HG02642 (cell line): ENCODE results near the gene TSPAN11.

Experiments
- ATAC-seq: cut with Tn5 transposase; IDR thresholded peaks from one replicate; pipeline ENCODE4 v1.9.1; 2021; ENCODE audit warnings: mild to moderate bottlenecking; ENCODE audit not compliant: unreplicated experiment, poor library complexity

TSPAN11 gene

DNA sequence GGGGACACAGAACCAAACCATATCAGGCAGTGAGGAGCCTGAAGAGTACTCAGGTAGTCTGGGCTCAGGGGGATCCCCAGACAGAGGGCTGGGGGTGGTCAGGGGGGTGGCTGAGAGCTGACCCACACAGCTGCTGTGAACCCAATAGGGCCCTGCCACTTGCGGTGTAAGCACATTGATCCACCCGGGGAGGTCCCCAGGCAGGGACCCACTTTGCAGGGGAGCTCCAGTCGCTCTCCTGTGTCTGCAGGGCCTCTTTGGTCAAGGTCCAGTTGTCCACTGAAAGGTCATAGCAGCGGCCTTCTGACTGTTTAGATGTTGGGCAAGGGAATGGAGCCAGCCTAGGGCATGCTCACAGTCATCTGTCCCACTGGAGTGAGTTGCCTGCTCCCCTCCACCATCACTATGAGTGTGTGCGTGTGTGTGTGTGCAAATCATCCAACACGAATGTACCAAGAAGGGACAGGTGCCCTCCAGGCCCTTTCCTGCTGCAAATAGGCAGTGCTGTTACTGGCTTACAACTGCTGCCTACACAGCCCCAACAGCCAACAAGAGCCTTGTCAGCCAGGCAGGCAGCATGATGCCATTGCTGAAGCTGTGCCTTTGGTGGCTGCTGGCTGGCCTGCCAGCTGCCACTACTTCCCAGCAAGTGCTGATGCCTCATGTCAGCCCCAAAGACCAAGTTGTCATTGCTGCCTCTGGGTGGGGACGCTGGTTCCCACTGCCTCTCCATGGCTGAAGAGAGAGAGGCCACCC is 71.3 kb downstream of the TSPAN11 start:
- ATAC-seq: no peak

DNA sequence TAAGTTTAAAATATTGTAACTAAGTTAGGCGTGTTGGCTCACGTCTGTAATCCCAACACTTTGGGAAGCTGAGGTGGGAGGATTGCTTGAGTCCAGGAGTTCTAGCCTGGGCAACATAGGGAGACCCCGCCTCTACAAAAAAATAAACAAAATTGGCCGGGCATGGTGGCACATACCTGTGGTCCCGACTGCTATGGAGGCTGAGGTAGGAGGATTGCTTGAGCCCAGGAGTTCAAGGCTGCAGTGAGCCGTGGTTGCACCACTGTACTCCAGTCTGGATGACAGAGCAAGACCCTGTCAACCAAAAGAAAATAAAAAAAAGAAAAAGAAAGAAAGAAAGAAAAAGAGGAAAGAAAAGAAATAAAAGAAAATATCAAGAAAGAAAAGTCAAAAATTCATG is 72.5 kb downstream of the TSPAN11 start:
- ATAC-seq: no peak

DNA sequence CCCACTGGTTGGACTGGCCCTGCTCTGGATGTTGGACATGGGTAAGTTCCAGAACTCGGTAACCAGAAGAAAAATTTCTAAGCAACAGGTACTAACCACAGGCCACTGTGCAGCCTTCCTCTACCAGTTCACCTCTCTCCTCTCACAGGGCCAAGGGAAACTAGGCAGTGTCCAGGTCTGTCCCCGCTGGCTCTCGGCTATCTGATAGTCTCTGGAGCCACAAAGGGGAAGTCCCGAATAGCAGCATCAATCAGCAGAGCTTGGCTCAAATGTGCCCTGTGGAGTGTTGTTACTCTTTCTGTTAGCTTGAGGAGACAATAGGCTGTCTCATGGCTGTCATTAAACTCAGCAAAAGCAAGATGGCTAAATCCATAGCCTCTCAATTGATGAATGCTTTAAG is 73.2 kb downstream of the TSPAN11 start:
- ATAC-seq: no peak

DNA sequence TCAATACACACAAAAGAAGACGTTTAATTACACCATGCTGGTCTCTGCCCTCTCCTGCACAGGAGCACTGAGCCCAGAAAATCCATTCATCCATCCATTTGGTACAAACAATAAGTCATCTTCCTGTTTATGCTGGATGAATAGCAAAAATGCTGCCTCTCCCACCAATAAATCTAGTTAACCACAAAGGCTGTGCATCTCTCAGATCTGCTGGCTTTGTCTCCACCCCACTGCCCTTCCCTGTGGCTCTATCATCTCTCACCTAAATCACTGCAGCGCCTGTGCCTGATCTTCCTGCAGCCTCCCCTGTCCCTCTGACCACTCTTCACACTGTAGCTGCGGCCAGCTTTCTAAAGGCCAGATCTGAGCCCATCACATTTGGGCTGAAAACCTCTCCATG is 74.2 kb downstream of the TSPAN11 start:
- ATAC-seq: no peak

DNA sequence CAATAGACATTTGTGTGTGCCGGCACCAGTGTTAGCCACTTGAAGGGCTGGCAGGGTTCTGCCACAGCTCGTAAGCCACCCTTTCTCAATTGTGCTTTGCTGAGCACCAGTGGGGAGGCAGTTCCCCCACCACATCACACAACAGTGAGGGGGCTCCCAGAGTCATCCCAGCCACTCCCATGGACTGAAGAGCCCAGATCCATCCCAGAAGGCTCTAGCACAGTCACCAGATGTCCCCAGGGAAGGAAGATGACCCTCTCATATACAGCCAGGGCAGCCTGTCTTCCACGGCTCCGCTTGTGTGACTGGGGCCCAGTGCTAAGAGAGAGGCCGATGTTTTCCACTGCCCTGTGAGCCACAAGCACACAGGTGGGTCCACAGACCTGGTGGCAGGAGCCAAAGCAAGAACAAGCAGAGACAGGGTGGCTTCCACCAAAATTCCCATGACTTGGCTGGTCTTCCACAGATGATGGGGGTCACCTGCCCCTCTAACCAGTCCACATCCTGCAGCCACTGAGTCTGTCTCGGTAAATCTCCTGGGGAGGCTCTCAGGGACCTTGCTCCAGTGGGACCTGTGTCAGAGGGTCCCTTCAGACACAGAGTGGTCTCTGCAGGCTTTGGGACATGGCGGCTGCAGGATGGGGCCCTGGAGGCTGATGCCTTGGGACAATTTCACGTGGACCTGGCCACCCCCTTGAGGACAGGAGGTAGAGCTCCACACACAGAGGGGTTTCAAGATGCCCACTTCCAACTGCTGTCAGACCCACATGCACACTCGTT is 75.2 kb downstream of the TSPAN11 start:
- no peak for ATAC-seq

DNA sequence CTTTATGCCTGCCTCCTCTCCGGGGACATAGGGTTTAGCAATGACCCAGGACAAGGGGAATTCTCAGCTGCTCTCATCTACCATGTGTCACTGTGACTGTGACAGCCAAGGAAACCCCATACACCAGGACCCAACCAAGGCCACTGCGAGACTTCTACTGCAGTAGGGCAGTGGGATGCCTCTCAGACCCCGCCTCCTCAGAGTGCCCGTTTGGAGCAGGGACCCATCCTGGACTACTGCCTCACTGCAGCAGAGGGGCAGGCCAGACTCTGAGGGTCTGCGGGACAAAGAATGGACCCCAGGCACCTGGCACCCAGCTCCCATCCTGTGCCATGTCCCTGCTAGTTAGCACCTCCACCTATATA is 75.8 kb downstream of the TSPAN11 start:
- ATAC-seq: no peak

DNA sequence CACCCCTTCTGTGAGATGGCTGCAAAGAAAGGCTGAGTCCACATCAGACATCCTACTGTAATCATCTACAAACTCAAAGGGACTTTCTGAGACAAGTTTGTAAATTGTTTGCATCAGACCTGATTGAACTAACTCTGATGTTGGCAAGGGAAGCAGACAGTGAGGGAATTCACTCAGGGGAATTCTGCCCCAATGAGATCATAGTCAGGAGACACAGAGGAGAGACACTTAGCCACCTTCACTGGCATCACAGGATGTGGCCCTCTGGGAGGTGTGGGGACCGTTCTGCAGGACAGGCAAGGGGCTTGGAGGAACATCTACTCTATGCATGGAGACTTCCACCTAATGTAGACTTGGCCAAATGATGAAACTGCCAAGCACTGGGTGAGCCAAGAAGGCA is 76.5 kb downstream of the TSPAN11 start:
- peak; percentile 51 for ATAC-seq

DNA sequence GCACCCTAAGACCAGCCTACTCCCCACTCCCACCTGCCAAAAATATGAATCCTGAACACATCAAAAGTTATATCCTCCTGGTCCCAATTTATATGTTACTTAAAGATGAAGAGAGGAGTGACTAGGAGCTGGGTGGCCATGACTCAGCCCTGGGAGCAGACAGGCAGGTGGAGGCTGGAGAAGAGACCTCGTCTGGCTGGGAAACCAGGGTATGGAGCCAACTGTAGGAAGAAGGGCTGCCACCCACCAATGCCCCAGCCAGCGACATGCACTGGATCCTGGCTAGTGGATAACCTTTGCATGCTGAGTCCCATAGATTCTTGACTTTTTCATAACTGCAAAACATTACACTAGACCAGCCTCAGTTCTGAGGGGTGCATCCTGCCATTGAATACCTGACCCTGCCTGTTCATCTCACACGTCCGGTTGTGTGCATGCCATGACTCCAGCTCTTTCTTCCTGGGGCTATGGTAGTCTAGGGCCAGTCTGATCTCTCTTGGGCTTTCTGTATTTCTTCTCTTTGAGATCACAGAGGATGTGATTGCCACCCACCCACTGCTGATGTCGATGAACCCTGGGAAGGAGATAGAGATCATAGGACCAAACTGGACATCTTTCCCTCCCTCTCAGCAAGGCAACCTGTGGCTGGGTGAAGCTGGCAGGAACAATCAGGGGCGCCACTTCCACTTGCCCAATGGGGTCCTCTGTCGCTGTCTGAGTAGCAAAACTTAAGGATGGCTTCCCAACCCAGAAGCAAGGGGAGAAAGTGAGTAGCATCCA is 77.5 kb downstream of the TSPAN11 start:
- ATAC-seq: no peak

DNA sequence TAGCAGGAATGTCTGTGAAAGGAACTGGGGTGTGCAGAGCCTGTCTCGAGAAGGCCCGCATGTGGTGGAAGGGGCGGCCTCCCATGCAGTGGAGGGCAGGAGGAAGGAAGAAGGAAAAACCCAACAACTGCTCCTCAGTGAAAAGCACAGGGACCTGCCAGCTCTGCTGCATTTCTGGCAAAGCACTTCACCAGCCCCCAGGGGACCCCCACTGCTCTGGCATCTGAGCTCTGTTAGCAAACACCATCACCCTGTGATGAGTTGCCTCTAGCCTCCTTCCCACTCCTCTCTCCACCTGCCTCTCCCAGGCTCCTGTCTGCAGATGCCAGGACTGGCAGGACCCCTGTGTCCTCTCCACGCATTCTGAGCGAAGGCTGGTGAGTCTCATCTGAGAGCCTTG is 78.1 kb downstream of the TSPAN11 start:
- ATAC-seq: no peak

DNA sequence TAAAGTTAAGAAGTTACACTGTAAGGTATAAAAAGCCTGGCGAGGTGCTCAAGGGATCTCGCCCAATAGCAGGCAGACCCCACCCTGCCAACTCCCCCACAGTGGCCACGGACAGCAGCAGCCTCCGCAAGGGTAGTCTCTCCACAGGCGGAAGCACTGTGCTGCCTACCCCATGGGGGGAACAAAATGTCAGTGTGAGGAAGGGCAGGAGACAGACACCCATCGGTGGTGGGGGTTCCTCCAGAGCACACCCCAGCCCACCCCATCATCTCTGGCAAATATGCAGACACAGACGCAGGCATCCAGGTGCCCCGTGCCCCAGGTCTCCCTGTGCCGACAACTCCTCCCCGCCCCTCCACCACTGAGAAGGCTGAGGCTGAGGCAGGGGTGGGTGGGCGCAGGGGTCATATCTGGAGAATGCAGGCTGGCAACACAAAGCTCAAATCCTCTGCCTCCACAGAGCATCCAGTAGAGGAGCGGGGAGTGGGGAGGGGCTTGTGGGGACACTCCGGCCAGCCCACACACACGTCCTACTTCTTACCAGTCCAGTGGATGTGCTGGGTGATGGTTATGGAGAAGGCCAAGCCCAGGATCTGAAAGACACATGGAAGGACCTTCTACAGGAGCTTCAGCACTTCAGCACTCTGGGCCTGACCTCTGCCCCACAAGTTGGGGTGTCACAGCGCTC is 78.9 kb downstream of the TSPAN11 start:
- no peak for ATAC-seq

DNA sequence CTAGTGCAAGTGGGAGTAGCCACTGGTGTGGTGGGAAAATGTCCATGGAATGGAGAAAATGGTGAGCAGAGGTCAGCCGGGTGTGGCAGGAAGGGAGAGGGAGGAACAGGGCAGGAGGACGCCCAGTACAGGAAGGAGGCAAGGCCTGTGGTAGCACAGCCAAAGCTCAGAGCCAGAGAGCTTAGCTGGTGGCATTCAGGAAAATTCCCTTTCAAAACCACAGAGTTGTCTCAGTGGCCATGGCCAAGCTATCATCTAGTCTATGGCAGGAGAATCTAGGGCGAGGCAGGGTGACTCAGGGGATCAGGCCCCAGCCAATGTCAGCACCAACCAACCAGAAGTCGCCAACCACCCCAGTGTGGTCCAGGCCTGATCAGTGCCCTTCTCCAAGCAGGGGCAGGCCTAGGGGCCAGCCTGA is 79.4 kb downstream of the TSPAN11 start:
- no peak for ATAC-seq

DNA sequence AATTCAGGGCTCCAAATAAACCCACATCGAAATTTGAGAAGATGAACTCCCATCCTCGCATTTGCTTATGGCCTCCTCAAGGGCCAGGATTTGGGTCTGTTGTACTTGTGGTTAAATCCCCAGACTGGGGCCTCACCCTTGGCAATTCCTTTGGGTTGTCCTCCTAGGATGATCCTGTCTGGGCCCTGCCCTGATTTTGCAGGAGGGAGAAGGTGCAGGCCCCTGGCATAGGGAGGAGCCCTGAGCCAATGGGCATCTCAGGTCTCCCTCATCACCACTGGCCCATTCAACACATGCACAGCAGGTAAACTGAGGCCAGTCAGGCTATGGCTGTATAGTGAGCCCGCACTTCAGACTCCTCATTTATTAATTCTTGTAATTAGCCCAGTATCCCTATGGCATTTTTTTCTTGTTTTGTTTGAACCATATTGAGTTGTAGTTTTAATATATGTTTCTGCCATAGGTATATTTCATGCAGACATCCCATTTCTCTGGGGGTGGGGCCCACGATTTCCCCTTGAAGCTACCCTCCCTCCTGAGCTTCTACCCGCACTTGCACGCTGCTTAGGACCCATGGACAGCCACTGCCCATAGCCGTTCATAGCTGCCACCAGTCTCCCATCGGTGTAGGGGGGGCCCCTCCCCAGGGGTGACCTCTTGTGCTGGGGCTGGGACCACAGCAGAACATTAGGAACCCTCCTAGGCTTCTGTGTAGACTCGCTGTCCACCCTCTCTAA is 80.0 kb downstream of the TSPAN11 start:
- ATAC-seq: no peak

DNA sequence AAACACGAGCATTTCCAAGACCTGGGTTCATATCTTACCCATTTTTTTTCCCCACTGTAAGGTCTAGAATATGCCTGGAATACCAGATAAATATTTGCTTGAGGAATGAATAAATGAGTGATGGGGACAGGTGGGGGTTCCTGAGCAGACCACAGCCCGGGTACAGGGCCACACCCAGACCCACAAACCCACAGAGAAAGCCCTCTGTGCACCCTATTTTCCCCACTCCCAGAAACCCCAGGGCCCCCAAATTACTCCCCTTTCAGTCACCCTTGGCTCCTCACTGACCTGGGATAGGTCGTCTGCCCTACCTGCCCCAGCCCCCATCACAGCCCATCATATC is 80.6 kb downstream of the TSPAN11 start:
- no peak for ATAC-seq

DNA sequence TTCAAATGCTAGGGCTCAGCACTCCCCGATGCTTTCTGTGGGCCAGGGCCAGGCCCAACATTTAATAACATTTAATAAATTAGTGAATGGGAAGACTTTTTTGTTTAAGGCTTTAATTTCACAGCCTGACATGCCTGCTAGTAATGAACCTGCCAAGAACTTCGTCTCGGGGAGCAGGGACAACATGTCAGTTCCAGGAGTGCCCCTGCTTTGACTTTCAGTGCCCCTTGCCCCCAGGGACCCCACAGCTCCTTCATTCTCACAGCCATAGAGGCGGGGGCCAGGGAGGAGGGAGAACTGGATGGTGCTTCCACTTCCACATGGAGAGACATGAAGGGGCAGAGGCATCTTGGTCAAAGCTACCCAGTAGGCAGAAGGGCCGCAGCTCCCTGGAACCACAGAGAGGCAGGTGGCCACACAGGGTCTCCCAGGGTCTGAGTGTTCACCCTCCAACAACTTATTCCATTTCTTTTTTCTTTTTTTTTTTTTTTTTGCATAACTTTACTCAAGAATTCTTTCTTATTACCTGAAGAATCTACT is 81.2 kb downstream of the TSPAN11 start:
- no peak for ATAC-seq

DNA sequence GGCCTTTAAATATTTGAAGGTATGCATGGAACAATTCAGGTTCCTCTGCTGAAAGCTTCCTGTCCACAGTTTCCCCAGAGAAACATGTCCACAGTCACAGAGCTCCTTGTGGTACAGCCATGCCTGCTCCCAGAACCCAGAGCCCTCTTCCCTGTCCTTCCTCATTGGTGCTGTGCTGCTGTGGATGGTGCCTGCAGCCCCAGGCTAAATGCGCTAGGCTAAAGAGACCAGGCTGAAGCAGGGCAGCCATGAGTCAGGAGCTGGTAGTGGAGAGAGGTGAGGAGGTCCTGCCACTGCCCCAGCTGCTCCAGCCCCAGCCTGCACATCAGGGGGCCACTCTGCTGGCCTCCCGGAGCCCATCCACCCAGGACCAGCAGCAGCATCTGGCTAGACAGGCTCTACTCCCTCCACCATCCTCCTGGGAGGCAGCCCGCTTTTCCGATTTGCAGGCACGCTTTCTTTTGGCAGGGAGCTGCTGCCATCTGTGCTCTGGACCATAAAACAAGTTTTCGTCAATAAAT is 81.8 kb downstream of the TSPAN11 start:
- ATAC-seq: no peak

DNA sequence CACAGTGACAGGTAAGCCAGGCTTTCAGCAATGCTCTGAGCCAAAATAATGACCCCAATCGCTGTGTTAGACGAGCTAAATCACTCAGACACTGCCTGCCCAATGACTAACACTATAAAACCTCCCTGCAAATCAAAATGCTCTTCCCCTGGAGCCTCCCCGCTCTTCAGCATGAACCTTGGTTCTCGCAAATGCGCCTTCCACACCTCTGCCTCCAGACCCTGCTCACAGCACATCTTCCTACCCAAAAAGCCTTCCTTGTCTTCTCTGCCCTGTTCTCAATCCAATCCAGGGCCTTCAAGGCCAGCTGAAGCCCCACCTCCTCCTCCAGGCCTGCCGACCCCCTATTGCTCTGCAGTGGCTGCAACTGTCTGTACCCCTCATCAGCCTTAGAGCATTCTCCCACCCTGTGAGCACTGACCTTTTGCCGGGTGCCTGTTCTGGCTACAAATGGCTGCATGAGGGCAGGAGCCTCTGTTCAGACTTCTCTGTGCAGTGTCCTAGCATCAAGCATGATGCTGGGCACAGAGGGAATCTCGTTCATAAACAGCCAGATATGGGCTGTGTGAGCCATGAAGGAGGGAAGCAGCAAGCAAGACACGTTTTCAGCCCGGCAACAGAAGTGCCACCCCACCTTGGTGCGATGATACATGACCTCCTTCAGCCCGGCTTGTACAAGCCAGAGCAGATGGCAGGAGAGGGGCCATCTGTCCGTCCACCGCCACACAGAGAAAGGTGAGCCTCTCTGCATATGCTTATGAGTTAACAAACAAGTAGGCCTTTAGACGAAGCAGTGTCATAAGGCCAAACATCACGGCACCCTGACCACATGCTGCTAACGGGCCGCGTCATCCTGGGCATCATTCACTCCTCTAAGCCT is 82.7 kb downstream of the TSPAN11 start:
- ATAC-seq: no peak

DNA sequence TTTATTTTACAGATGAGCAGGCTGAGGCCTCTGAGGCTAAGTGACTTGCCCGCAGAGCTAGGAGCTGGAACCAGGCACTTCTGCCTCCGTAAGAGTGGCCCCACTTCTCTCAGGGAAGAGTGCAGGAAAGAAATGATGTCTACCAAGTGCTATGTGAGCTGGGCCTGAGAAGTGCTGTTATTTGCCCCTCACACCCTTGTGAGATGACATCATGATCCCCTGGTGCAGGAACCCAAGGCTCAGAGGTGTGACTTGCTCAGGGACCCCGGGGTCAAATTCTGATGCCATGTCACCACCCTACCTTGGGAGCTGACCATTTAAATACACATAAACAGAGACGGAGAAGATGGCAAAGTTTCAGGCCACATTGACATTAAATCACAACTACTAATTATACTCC is 83.4 kb downstream of the TSPAN11 start:
- no peak for ATAC-seq

DNA sequence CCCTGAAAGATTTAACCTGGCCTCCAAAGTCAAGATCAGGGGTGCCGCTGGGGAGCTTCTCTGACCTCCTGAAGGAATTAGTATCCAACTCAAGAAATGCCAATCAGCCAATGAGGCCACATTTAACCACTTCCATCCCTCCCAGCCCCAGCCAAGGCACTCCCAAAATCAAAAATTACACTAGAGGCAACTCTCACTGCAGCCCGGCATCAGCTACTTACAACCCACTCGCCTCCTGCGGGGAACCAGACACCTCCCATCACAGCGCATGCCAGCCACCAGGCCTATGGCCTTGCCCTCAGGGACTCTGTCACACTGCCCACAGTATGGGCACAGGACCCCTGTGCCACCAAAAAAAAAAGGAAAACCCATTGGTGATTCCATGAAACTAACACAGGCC is 84.8 kb downstream of the TSPAN11 start:
- ATAC-seq: no peak
